ENCODE data around the gene GPANK1. TPM values are rescaled to one million over a fixed set of nuclear protein-coding genes. Genes with fewer than 3 reads are reported as not detected.
A peak's percentile ranks its signal among the peaks of the same experiment; 100 is the strongest.

GPANK1 gene
- total and polyA plus RNA-seq, 2 of the 13 experiments (the other 11 are each of a cell fraction or from before 2014, with no cell fraction given): 15.4 to 22.8 TPM

DNA sequence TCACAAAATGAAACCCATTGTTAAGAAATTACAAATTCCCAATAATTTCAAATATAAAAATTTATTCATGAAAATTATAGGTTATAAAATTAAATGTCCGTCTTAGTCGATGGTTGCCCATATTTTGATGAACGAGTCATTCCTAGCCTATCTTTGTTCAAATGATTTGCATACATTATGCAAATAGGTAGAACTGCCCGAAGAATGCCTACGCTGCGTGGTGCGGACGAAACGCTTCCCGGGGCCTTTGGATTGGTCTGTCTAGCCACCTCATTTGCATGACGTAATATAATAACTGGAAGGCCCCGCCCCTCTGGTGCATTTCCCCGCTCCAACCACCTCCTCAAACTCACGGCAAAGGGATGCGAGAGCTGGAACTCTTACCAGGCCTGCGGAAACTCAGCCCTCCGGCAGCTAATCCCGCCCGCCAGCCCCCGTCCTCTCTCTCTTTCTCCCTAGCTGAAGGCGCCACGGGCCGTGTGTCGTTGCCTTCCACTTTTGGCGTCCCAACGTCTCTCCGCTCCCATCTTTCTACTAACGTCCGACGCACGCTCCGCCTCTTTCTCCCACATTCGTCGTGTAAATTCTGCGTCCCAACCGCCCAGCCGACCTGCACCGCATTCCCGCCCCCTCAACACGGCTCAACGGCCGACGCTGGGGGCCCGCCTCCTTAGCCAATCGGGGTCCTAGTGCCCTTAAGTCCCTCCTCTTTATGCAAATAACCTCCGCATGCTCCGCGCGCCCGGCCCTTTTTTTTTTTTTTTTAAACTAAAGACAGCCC lies 44.8 kb downstream of the GPANK1 start (continued):
- TF ChIP-seq, protein P1, sequence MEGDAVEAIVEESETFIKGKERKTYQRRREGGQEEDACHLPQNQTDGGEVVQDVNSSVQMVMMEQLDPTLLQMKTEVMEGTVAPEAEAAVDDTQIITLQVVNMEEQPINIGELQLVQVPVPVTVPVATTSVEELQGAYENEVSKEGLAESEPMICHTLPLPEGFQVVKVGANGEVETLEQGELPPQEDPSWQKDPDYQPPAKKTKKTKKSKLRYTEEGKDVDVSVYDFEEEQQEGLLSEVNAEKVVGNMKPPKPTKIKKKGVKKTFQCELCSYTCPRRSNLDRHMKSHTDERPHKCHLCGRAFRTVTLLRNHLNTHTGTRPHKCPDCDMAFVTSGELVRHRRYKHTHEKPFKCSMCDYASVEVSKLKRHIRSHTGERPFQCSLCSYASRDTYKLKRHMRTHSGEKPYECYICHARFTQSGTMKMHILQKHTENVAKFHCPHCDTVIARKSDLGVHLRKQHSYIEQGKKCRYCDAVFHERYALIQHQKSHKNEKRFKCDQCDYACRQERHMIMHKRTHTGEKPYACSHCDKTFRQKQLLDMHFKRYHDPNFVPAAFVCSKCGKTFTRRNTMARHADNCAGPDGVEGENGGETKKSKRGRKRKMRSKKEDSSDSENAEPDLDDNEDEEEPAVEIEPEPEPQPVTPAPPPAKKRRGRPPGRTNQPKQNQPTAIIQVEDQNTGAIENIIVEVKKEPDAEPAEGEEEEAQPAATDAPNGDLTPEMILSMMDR (CRISPR knock-in tag; IDR thresholded peaks at IDR 0.05): no peak
- TF ChIP-seq XRCC5 (optimal IDR thresholded peaks at IDR 0.05; ENCODE audit: low read length): peak; percentile 91
- no peak for TF ChIP-seq ZBTB7A (CRISPR knock-in tag; IDR thresholded peaks at IDR 0.05)
- no peak for TF ChIP-seq ZNF550 (CRISPR knock-in tag; IDR thresholded peaks at IDR 0.05; ENCODE audit: borderline replicate concordance)
- peak; percentile 59; the same call in 1 of the 2 replicates for TF ChIP-seq ZNF607 (CRISPR knock-in tag; IDR thresholded peaks at IDR 0.05; ENCODE audit: borderline replicate concordance)
- TF ChIP-seq RFX3 (CRISPR knock-in tag; IDR thresholded peaks at IDR 0.05): no peak
- TF ChIP-seq ZBTB43 (CRISPR knock-in tag; conservative IDR thresholded peaks at IDR 0.05): peak; percentile 78
- peak; percentile 24 to 43; a peak in 2 of 4 replicates for TF ChIP-seq MAFK (conservative IDR thresholded peaks at IDR 0.05 in 1 of 2, IDR thresholded peaks at IDR 0.05 in 1 of 2; ENCODE audit: low read length in 2 of 2)
- TF ChIP-seq HNF4G (IDR thresholded peaks at IDR 0.05; ENCODE audit: borderline replicate concordance, low read depth, low read length): no peak
- TF ChIP-seq HNF4G (CRISPR knock-in tag; IDR thresholded peaks at IDR 0.05; ENCODE audit: borderline replicate concordance, low read depth): no peak
- TF ChIP-seq KDM1A (CRISPR knock-in tag; IDR thresholded peaks at IDR 0.05): no peak
- TF ChIP-seq NCOA1 (CRISPR knock-in tag; IDR thresholded peaks at IDR 0.05): 0 out of 2 replicates have a peak, but pooled peaks have one; percentile 5
- TF ChIP-seq ZNF317 (CRISPR knock-in tag; IDR thresholded peaks at IDR 0.05): peak; percentile 78
- TF ChIP-seq RARG (CRISPR knock-in tag; IDR thresholded peaks at IDR 0.05; ENCODE audit: low read depth): peak; percentile 91; the same call in 1 of the 2 replicates
- TF ChIP-seq ISL2 (CRISPR knock-in tag; IDR thresholded peaks at IDR 0.05): peak; percentile 44
- TF ChIP-seq, protein P2, sequence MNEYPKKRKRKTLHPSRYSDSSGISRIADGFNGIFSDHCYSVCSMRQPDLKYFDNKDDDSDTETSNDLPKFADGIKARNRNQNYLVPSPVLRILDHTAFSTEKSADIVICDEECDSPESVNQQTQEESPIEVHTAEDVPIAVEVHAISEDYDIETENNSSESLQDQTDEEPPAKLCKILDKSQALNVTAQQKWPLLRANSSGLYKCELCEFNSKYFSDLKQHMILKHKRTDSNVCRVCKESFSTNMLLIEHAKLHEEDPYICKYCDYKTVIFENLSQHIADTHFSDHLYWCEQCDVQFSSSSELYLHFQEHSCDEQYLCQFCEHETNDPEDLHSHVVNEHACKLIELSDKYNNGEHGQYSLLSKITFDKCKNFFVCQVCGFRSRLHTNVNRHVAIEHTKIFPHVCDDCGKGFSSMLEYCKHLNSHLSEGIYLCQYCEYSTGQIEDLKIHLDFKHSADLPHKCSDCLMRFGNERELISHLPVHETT (CRISPR knock-in tag; conservative IDR thresholded peaks at IDR 0.05): no peak
- TF ChIP-seq KLF12 (CRISPR knock-in tag; IDR thresholded peaks at IDR 0.05; ENCODE audit: borderline replicate concordance): 0 out of 2 replicates have a peak, but pooled peaks have one; percentile 35
- no peak for TF ChIP-seq EZH2 (conservative IDR thresholded peaks at IDR 0.05; ENCODE audit: low read depth, low read length)
- TF ChIP-seq ZNF333 (CRISPR knock-in tag; IDR thresholded peaks at IDR 0.05; ENCODE audit: borderline replicate concordance): no peak
- TF ChIP-seq JARID2 (CRISPR knock-in tag; IDR thresholded peaks at IDR 0.05; ENCODE audit: insufficient replicate concordance): no peak
- peak; percentile 91 for TF ChIP-seq ARNT2 (CRISPR knock-in tag; IDR thresholded peaks at IDR 0.05; ENCODE audit: low read depth)
- TF ChIP-seq, protein P3, sequence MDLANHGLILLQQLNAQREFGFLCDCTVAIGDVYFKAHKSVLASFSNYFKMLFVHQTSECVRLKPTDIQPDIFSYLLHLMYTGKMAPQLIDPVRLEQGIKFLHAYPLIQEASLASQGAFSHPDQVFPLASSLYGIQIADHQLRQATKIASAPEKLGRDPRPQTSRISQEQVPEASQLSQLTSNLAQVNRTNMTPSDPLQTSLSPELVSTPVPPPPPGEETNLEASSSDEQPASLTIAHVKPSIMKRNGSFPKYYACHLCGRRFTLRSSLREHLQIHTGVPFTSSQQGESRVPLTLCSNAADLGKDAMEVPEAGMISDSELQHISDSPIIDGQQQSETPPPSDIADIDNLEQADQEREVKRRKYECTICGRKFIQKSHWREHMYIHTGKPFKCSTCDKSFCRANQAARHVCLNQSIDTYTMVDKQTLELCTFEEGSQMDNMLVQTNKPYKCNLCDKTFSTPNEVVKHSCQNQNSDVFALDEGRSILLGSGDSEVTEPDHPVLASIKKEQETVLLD (CRISPR knock-in tag; IDR thresholded peaks at IDR 0.05; ENCODE audit: low read depth): no peak
- TF ChIP-seq ZNF616 (CRISPR knock-in tag; IDR thresholded peaks at IDR 0.05; ENCODE audit: low read depth): no peak
- TF ChIP-seq KDM5A (IDR thresholded peaks at IDR 0.05; ENCODE audit: borderline replicate concordance, low read length): peak; percentile 28; the same call in 1 of the 2 replicates
- TF ChIP-seq RFXAP (CRISPR knock-in tag; IDR thresholded peaks at IDR 0.05; ENCODE audit: borderline replicate concordance): peak; percentile 82

Measured in HepG2 (cell line).